ENCODE measurements around the gene TEX101.

GRCh38 chr19:43372462-43372861 lies 42.2 kb upstream of the TEX101 start:
- TF ChIP-seq, protein P1, sequence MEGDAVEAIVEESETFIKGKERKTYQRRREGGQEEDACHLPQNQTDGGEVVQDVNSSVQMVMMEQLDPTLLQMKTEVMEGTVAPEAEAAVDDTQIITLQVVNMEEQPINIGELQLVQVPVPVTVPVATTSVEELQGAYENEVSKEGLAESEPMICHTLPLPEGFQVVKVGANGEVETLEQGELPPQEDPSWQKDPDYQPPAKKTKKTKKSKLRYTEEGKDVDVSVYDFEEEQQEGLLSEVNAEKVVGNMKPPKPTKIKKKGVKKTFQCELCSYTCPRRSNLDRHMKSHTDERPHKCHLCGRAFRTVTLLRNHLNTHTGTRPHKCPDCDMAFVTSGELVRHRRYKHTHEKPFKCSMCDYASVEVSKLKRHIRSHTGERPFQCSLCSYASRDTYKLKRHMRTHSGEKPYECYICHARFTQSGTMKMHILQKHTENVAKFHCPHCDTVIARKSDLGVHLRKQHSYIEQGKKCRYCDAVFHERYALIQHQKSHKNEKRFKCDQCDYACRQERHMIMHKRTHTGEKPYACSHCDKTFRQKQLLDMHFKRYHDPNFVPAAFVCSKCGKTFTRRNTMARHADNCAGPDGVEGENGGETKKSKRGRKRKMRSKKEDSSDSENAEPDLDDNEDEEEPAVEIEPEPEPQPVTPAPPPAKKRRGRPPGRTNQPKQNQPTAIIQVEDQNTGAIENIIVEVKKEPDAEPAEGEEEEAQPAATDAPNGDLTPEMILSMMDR (IDR thresholded peaks at IDR 0.05): no peak
- no peak for TF ChIP-seq POLR2AphosphoS5 (IDR thresholded peaks at IDR 0.05)

All from breast epithelium (tissue), 3 donors.